Activated CD4-positive, alpha-beta T cell treated with anti-CD3 and anti-CD28 coated beads for 4 hours (primary cell): ENCODE results near the gene SAXO1.
"Not testable (repeated sequence)": the region's sequence is repeated elsewhere in the genome, so short reads cannot be mapped to it uniquely, and the experiment has no call there.

Experiments used
- DNase-seq, 2 donors: peaks; one replicate each; pipeline ENCODE4 v3.0.0-alpha.2; 2020

SAXO1 gene

DNA sequence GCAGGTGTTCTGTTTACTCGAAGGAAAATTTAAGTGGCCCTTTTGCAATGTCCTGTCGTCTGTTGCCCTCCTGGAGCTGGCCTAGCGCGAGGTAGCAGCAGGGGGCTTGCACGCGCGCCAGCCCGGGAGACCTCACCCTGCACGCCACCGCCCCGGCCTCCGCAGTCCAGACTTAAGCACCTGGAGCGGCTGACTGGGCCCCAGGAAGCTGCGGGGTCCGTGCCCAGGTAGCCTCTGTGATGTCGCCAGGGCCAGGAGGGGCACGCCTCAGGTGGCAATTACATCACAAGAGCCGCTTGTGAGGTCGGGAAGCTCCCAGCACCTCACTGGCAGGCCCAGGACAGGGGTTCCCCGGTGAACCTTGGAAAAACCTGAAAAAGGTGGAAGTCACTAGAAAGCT is at the start of gene SAXO1:
TSS of gene SAXO1 (minus strand) at position 195 of the 400 bp plus-strand sequence. CDS start 301 bp downstream, outside the sequence.
- no peak for DNase-seq

- no peak for DNase-seq
These were observed 41.8 kb upstream of the SAXO1 start for GRCh38 chr9:19074836-19075235.

DNA sequence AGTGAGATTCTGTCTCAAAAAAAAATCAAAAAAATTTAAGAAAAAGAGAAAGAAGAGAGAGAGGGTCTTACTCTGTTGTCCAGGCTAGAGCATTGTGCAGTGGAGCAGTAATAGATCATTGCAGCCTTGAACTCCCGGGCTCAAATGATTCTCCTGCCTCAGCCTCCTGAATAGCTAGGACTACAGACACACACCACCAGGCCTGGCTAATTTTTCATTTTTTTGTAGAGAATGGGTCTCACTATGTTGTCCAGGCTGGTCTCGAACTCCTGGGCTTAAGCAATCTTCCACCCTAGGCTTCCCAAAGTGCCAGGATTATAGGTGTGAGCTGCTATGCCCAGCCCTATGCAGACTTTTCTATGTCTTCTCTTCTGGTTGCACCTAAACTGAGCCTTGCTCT is 41.2 kb upstream of the SAXO1 start:
- no peak for DNase-seq

GRCh38 chr9:19057033-19057432 is 24.0 kb upstream of the SAXO1 start:
- DNase-seq, result no peak

- no peak for DNase-seq
These were observed 17.9 kb upstream of the SAXO1 start for GRCh38 chr9:19050637-19051591.

DNA sequence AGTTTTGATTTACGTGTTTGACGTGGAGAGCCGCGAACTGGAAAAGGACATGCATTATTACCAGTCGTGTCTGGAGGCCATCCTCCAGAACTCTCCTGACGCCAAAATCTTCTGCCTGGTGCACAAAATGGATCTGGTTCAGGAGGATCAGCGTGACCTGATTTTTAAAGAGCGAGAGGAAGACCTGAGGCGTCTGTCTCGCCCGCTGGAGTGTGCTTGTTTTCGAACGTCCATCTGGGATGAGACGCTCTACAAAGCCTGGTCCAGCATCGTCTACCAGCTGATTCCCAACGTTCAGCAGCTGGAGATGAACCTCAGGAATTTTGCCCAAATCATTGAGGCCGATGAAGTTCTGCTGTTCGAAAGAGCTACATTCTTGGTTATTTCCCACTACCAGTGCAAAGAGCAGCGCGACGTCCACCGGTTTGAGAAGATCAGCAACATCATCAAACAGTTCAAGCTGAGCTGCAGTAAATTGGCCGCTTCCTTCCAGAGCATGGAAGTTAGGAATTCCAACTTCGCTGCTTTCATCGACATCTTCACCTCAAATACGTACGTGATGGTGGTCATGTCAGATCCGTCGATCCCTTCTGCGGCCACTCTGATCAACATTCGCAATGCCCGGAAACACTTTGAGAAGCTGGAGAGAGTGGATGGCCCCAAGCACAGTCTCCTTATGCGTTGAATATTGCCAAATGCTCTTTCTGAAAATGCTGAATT is 17.1 kb upstream of the SAXO1 start:
- DNase-seq, result no peak

DNA sequence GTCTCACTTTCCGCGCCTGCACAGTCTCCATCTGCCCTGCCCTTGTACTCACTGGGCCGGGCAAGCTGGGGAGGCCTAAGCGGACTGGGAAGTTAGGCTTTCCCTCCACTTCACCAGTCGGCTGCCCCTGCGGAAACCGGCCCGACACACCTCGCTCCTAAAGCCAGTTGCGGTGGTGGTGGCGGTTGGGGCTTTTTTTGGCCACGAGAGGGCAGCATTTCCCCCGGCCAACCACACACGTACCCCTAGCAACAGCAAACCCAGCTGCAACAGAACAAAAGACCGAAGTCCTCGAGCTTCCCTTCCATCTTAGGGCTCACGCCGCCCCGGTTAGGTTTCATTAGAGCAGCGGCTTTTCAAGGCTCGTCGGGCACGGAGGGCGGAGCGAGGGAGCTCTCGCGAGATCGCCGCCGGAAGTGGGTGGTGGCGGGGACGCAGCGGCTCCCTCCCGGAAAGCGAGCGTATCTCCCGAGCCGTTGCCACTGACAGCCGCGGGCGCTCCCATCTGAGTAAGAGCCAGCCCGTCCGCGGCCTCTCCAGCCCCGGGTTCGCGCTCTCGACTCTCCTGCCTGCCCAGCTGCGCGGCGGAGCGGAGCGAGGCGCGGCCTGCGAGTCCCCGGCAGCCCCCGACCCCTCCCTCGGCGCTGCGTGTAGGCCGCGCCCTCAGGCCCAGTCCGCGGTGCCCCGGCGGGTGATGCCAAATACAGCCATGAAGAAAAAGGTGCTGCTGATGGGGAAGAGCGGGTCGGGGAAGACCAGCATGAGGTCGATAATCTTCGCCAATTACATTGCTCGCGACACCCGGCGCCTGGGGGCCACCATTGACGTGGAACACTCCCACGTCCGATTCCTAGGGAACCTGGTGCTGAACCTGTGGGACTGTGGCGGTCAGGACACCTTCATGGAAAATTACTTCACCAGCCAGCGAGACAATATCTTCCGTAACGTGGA is 16.2 kb upstream of the SAXO1 start, which contains the start of gene RRAGA:
TSS of gene RRAGA (plus strand) at position 462 of the 951 bp plus-strand sequence. CDS start at position 695, 233 bp downstream.
- DNase-seq, result peak; percentile 91 to 92

DNA sequence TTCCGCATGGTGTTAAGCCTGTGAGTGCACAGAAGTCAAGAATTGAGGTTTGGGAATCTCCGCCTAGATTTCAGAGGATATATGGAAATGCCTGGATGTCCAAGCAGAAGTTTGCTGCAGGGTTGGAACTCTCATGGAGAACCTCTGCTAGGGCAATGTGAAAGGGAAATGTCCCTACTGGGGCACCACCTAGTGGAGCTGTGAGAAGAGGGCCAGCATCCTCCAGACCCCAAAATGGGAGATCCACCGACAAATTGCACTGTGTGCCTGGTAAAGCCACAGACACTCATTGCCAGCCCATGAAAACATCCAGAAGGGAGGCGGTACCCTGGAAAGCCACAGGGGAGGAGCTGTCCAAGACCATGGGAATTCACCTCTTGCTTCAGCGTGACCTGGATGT is 3.6 kb upstream of the SAXO1 start:
- no peak for DNase-seq

- DNase-seq, result no peak
These were observed 603 bp downstream of the SAXO1 start for GRCh38 chr9:19032406-19032805.

GRCh38 chr9:19030899-19031298 is 2.1 kb downstream of the SAXO1 start:
- no peak for DNase-seq

GRCh38 chr9:19028835-19029451 is 4.1 kb downstream of the SAXO1 start:
- peak in 1 of 2 donors; percentile 21 for DNase-seq

GRCh38 chr9:19027825-19028224 is 5.2 kb downstream of the SAXO1 start:
- DNase-seq, result no peak

DNA sequence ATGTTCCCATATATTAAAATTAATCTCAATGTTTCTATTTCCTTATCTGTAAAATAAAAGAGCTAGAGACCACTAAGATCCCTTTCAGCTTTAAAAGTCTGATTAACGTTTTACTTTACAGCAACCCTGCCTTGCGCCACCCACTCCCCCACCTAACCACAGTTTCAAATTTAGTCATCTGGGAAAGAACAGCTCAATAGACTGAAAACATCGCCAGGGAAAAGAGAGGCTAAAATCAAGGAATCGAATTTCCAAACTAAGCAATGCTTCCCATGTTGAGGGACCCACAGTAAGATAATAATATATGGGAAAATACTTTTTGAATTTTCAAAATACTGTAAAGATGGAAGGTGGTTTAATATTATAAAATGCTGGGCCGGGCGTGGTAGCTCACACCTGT is 6.6 kb downstream of the SAXO1 start:
- DNase-seq, result no peak

GRCh38 chr9:19023078-19023477 is 9.9 kb downstream of the SAXO1 start:
- DNase-seq, result no peak

DNA sequence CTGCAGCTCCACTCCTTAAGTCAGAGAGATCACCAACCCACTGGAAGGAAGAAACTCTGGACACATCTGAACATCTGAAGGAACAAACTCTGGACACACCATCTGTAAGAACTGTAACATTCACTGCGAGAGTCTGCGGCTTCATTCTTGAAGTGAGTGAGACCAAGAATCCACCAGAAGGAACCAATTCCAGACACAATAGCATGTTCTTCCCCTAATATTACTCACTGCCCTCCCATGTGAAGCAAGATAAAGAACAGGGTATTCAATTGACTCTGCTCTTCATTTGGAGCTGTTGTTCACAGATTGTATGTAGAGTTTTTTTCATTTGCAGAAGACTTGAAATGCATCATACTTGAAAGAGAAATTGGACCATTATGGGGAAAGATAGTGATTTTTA is 10.8 kb downstream of the SAXO1 start:
- no peak for DNase-seq

DNA sequence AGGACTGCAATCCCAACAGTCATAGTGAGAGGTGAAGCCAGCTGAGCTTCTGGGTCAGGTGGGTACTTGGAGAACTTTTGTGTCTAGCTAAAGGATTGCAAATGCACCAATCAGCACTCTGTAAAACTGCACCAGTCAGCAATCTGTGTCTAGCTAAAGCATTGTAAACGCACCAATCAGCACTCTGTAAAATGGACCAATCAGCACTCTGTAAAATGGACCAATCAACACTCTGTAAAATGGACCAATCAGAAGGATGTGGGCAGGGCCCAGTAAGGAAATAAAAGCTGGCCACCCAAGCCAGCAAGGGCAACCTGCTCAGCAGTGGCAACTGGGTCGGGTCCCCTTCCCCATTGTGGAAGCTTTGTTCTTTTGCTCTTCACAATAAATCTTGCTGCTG is 11.4 kb downstream of the SAXO1 start:
- not testable (repeated sequence) for DNase-seq

GRCh38 chr9:19020886-19021455 is 12.0 kb downstream of the SAXO1 start:
- no peak for DNase-seq

GRCh38 chr9:19018201-19018600 is 14.8 kb downstream of the SAXO1 start:
- DNase-seq, result no peak

- DNase-seq, result no peak
These were observed 23.5 kb downstream of the SAXO1 start for GRCh38 chr9:19009391-19009965.

DNA sequence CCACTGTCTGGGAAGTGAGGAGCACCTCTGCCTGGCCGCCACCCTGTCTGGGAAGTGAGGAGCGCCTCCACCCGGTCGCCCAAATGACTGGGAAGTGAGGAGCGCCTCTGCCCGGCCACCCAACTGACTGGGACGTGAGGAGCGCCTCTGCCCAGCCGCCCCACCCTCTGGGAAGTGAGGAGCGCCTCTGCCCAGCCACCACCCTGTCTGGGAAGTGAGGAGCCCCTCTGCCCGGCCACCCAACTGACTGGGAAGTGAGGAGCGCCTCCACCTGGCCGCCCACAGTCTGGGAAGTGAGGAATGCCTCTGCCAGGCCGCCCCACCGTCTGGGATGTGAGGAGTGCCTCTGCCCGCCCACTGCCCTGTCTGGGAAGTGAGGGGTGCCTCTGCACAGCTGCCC is 32.9 kb downstream of the SAXO1 start:
- no peak for DNase-seq

- no peak for DNase-seq
These were observed 33.7 kb downstream of the SAXO1 start for GRCh38 chr9:18999173-18999785.
